Kidney (tissue), 14 donors: ENCODE measurements around the gene FAM131A. TPM values are rescaled to one million over a fixed set of nuclear protein-coding genes. Genes with fewer than 3 reads are reported as not detected.
A peak's percentile ranks its signal among the peaks of the same experiment; 100 is the strongest.

Source experiments
- DNase-seq, 5 donors: peaks; one replicate each; pipeline ENCODE4 v3.0.0-alpha.2; 2013 to 2020
- FAIRE-seq: peaks from 2 replicates; lab custom pipeline; 2012; peaks lifted over from hg19 to GRCh38; lab: Jason Lieb, UNC
- H3K27ac ChIP-seq, 2 donors: one replicate each; pipeline ENCODE4 v1.7.0; 2013; ENCODE audit warnings: low read depth in 2 of 2, low read length in 2 of 2, inconsistent platforms in 1 of 2
- H3K27me3 ChIP-seq: one replicate; pipeline ENCODE4 v1.7.1; 2013; ENCODE audit warnings: low read length, inconsistent platforms; ENCODE audit not compliant: control insufficient read depth, insufficient read depth
- H3K36me3 ChIP-seq, 3 donors: one replicate each; pipeline versions ENCODE4 v1.7.0 to v1.7.1; 2013; ENCODE audit warnings: low read length in 3 of 3, control low read depth in 1 of 3, inconsistent platforms in 1 of 3; ENCODE audit not compliant: insufficient read depth in 3 of 3, control insufficient read depth in 2 of 3
- H3K4me1 ChIP-seq, 3 donors: one replicate each; pipeline versions ENCODE4 v1.7.0 to v1.7.1; 2013; ENCODE audit warnings: low read length in 3 of 3, inconsistent platforms in 1 of 3, low read depth in 1 of 3; ENCODE audit not compliant: control insufficient read depth in 2 of 3, insufficient read depth in 2 of 3
- H3K4me3 ChIP-seq, 3 donors: one replicate each; pipeline versions ENCODE4 v1.7.0 to v1.8.1; 2013; ENCODE audit warnings: low read length in 3 of 3, control low read depth in 1 of 3, inconsistent platforms in 1 of 3
- H3K9ac ChIP-seq, 3 donors: one replicate each; pipeline versions ENCODE4 v1.7.0 to v1.7.1; 2013; ENCODE audit warnings: low read length in 3 of 3, control low read depth in 1 of 3, inconsistent platforms in 1 of 3
- H3K9me3 ChIP-seq, 3 donors: one replicate each; pipeline versions ENCODE4 v1.7.0 to v1.7.1; 2013; ENCODE audit warnings: low read length in 3 of 3, control low read depth in 1 of 3, inconsistent platforms in 1 of 3; ENCODE audit not compliant: control insufficient read depth in 2 of 3, insufficient read depth in 1 of 3
- intact Hi-C: fragments of 100-400 bp; cut with DNase I; formaldehyde crosslinking; loops from one replicate; pipeline ENCODE4 v1.11.1; 2022
- polyA plus RNA-seq: library from polyadenylated mRNA; stranded (reverse); fragments of 350-450 nt; fragmentation: Illumina TruSeq; extraction: RNeasy Lipid Tissue Mini Kit (QIAGEN cat#74804); gene quantifications from one replicate; pipeline ENCODE4 v1.2.3, GENCODE V29; 2014; ENCODE audit warnings: low read depth, low replicate concordance; ENCODE audit not compliant: insufficient read depth
- total RNA-seq: library from RNA; stranded (reverse); fragmentation: NEBNext Ultra II Directional; extraction: Animal tissue kit (Norgen Biotek cat#: 25700); gene quantifications from one replicate; pipeline ENCODE4 v1.2.1, GENCODE V29; 2021
- TF ChIP-seq, protein P1 (sequence below): IDR thresholded peaks from 3 replicates; pipeline ENCODE4 v1.5.1; 2012; ENCODE audit warnings: mild to moderate bottlenecking, moderate library complexity, borderline replicate concordance; ENCODE audit not compliant: insufficient read depth; ENCODE audit errors: extremely low read depth
- donor health status: control.
- donor health status: control.
- donor health status: control.
- donor health status: control.
- donor health status: control.
- donor health status: DM: yes; HTN: yes; CAD: no.
- donor health status: Normal renal cell carcinoma (clear cell type).

FAM131A gene
- total and polyA plus RNA-seq, 2 donors from 2014 or later, result 14.0 to 20.1 TPM

DNA sequence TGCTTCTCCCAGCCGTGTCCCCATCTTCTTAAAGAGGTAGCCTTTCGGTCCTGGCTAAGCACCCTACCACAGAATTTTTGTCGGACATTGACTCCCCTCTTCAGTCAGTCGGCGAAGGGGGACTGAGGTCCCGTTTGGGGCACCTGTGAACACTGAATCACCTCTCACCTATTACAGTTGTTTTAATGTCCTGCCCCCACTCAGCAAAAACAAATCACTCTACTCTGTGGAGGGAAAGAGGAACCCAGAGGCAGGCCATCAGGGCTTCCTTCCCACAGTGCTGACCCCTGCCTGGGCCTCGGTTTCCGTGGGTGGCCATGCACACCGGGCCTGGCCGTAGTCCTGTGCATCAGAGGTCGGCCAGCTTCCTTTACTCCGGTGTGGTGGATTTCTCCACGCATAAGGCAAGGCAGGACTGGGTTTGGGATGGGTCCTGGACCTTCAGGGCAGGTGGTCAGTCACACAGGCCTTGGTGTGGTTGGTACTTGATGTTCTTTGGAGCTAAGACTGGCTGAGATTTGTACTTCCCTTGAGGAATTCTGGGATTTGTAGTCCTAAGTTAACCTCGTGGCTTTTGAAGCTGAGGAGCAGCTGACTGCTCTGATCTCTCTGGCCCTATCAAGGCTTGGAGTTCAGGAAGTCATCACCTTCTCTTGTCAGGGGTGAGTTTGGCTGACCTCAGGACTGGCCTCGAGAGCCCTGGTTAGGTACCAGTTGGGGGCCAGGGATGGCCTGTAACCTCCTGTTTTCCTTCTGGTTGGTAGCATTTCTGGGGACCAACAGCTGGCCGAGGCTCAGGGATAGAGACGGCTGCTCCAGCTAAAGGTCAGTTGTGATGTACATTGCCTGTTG lies 627 bp upstream of the FAM131A start:
- H3K27ac ChIP-seq, result peak overlapping the region; percentile 93 to 95
- H3K4me1 ChIP-seq, result peaks cover 0 to 29% (median 11%) of the 10 kb centered on the region in 3 donors
- peak in 3 of 5 donors; percentile 67 to 72 (median 70) for DNase-seq
- TF ChIP-seq, protein P1, sequence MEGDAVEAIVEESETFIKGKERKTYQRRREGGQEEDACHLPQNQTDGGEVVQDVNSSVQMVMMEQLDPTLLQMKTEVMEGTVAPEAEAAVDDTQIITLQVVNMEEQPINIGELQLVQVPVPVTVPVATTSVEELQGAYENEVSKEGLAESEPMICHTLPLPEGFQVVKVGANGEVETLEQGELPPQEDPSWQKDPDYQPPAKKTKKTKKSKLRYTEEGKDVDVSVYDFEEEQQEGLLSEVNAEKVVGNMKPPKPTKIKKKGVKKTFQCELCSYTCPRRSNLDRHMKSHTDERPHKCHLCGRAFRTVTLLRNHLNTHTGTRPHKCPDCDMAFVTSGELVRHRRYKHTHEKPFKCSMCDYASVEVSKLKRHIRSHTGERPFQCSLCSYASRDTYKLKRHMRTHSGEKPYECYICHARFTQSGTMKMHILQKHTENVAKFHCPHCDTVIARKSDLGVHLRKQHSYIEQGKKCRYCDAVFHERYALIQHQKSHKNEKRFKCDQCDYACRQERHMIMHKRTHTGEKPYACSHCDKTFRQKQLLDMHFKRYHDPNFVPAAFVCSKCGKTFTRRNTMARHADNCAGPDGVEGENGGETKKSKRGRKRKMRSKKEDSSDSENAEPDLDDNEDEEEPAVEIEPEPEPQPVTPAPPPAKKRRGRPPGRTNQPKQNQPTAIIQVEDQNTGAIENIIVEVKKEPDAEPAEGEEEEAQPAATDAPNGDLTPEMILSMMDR, result no peak
- peaks cover 15 to 33% (median 24%) of the 10 kb centered on the region in 3 donors for H3K36me3 ChIP-seq
- peak overlapping the region; percentile 55 to 84 (median 83) for H3K4me3 ChIP-seq
- no peaks in the 10 kb centered on the region for H3K27me3 ChIP-seq
- intact Hi-C loops, result no loop called here
- peak overlapping the region in 2 of 3 donors; percentile 77 to 78 for H3K9ac ChIP-seq
- no peak for FAIRE-seq
- no peaks in the 10 kb centered on the region for H3K9me3 ChIP-seq

DNA sequence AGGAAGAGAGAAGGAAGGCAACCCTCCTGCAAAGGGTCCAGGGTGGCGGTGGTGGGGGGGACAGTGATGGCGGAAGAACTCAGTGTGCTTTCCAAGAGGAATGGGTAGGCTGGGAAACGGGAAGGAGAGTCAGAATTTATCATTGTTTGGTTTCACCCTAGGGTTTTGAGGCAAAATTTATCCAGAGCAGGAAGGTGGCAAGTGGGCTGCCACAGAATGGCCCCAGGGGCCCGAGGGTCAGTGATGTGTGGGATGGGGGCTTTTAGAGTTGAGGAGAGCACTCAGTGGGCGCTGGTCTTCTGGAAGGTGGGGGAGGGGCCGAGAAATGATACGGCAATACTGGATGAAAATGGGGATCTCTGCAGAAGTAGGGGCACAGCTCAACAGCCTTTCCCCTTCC lies 581 bp downstream of the FAM131A start:
- FAIRE-seq (no peak), DNase-seq (no peak)
- H3K27me3 ChIP-seq, result no peaks in the 10 kb centered on the region
- H3K4me1 ChIP-seq, result peaks cover 0 to 29% (median 11%) of the 10 kb centered on the region in 3 donors
- intact Hi-C loops, result no loop called here
- TF ChIP-seq, protein P1, result no peak
- H3K9me3 ChIP-seq, result no peaks in the 10 kb centered on the region
- H3K9ac ChIP-seq, result peak overlapping the region in 1 of 3 donors; percentile 78
- H3K4me3 ChIP-seq, result peak overlapping the region in 1 of 3 donors; percentile 10
- H3K27ac ChIP-seq, result peak overlapping the region; percentile 93 to 95
- peaks cover 9 to 29% (median 16%) of the 10 kb centered on the region in 3 donors for H3K36me3 ChIP-seq

DNA sequence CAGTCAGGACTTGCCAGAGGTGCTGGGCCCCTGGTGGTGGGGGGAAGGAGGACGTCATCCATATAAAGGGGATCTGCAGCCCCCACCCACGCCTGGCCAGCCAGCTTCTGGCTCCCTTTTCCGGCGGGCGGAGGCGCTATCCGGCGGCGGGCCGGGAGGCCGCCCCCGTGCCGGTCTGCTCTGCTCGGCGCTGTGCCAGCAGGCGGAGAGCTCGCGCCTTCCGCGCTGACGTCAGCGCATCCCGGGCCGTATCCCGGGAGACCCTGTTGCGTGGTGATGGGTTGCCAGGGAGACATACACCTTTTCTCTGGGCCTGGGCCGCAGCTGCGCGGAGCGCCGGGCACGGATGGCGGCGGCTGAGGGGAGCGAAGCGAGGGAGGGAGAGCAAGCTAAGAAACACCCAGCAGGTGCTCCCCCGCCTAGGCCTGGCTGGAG lies 1.1 kb downstream of the FAM131A start:
- DNase-seq (peak; percentile 89 to 95 (median 92)), FAIRE-seq (no peak)
- peaks cover 7 to 24% (median 12%) of the 10 kb centered on the region in 3 donors for H3K36me3 ChIP-seq
- peaks cover 0 to 29% (median 11%) of the 10 kb centered on the region in 3 donors for H3K4me1 ChIP-seq
- intact Hi-C loops, result no loop called here
- H3K9me3 ChIP-seq, result no peaks in the 10 kb centered on the region
- H3K27me3 ChIP-seq, result no peaks in the 10 kb centered on the region
- H3K4me3 ChIP-seq, result peak overlapping the region in 2 of 3 donors; percentile 10 to 39
- peak overlapping the region in 1 of 3 donors; percentile 78 for H3K9ac ChIP-seq
- peak overlapping the region; percentile 93 to 95 for H3K27ac ChIP-seq
- TF ChIP-seq, protein P1, result no peak
